GM04504 (cell line): Measurements from ENCODE around the gene SCARB1.
"Not testable (repeated sequence)": the region's sequence is repeated elsewhere in the genome, so short reads cannot be mapped to it uniquely, and the experiment has no call there.

Experiments used
- DNase-seq: peaks from one replicate; pipeline ENCODE4 v3.0.0-alpha.2; 2012; ENCODE audit warnings: low read depth

Gene SCARB1, protein sequence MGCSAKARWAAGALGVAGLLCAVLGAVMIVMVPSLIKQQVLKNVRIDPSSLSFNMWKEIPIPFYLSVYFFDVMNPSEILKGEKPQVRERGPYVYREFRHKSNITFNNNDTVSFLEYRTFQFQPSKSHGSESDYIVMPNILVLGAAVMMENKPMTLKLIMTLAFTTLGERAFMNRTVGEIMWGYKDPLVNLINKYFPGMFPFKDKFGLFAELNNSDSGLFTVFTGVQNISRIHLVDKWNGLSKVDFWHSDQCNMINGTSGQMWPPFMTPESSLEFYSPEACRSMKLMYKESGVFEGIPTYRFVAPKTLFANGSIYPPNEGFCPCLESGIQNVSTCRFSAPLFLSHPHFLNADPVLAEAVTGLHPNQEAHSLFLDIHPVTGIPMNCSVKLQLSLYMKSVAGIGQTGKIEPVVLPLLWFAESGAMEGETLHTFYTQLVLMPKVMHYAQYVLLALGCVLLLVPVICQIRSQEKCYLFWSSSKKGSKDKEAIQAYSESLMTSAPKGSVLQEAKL

DNA sequence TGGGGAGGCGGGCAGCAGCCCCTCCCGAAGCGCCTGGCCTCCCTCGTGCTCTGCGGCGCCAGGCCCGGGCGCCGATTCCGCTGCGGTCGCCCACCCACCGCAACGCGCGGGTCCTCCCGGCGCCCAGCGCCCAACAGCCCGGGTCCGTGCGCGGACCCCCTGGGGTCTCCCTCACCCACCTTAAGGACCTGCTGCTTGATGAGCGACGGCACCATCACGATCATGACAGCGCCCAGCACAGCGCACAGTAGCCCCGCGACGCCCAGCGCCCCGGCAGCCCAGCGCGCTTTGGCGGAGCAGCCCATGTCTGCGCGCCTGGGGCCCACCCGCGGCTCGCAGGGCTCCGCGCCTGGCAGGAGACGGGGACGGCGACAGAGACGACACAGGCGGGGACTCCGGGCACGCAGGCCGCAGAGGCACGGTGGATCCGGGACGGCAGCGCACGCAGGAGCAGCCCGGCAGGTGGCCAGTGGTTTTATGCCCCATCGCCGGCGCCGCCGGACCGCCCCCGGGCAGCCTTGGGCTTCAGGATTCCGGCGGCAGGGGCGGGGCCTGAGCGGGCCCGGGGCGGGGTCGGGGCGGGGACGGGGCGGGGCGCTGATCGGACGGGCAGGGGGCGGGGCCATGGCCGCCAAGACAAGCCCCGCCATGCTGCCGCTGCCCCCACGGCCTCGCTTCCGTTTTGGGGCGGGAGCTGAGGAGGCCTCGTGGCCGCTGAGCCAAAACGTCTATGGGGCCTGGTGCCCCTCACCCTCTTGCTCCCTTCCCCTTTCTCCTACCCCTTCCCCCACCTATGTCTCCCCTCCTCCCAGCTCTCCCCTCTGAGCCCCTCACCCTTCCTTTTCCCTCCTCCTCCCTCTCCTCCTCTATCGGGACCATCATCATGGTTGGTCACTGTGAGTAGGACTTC, at the start of gene SCARB1:
Gene SCARB1, minus strand, starts transcription at position 449 of the 910 bp plus-strand sequence. Its CDS starts 144 bp downstream, at position 305.
- DNase-seq, result peak; percentile 52

DNA sequence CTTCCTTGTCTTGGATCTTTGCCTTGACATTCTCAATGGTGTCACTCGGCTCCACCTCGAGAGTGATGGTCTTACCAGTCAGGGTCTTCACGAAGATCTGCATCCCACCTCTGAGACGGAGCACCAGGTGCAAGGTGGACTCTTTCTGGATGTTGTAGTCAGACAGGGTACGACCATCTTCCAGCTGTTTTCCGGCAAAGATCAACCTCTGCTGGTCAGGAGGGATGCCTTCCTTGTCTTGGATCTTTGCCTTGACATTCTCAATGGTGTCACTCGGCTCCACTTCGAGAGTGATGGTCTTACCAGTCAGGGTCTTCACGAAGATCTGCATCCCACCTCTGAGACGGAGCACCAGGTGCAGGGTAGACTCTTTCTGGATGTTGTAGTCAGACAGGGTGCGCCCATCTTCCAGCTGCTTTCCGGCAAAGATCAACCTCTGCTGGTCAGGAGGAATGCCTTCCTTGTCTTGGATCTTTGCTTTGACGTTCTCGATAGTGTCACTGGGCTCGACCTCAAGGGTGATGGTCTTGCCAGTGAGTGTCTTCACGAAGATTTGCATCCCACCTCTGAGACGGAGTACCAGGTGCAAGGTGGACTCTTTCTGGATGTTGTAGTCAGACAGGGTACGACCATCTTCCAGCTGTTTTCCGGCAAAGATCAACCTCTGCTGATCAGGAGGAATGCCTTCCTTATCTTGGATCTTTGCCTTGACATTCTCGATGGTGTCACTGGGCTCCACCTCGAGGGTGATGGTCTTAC, 49.0 kb upstream of the SCARB1 start:
- not testable (repeated sequence) for DNase-seq

DNA sequence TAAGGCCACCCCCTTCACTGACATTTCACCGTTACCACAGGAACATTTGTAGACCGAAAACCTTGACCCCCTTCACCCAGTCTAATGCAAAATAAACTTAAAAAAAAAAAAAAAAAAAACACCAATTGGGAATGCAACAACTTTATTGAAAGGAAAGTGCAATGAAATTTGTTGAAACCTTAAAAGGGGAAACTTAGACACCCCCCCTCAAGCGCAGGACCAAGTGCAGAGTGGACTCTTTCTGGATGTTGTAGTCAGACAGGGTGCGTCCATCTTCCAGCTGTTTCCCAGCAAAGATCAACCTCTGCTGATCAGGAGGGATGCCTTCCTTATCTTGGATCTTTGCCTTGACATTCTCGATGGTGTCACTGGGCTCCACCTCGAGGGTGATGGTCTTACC, 47.9 kb upstream of the SCARB1 start:
- DNase-seq, result not testable (repeated sequence)

DNA sequence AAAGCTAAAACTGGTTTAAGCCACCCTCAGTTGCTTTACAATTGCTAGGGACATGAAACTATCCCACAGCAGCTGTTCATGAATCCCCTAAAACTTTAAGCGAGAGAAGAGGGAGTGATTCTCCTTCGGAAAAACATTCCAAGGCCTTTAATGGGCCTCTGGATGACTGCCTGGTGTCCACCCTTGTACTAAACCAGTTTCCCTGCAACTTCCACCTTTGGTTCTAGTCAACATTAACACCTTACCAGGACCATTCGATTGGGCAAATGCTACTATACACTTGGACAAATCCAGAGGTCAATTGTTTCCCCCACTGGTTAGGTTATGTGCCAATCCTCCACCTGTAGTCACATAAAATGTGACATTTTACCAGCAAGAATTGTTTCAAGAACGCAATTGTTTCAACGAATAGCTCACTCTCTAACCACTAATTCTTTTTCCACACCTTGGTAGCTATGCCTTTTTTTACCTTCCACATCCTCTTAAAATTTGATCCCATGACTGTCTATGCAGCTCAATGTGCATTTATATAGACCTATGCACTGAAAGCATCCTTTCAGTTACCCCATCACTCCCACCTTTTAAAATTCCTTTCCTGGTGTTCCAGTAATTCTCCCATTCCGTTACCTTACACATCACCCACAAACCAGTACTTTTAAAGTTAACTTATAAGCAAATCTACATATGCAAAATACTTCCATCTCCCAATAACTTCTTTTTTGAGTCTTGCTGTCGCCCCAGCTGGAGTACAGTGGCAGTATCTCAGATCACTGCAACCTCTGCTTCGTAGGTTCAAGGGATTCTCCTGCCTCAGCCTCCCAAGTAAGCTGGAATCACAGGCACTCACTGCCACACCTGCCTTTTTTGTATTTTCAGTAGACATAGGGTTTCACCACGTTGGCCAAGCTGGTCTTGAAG, 47.2 kb upstream of the SCARB1 start:
- DNase-seq, result no peak

DNA sequence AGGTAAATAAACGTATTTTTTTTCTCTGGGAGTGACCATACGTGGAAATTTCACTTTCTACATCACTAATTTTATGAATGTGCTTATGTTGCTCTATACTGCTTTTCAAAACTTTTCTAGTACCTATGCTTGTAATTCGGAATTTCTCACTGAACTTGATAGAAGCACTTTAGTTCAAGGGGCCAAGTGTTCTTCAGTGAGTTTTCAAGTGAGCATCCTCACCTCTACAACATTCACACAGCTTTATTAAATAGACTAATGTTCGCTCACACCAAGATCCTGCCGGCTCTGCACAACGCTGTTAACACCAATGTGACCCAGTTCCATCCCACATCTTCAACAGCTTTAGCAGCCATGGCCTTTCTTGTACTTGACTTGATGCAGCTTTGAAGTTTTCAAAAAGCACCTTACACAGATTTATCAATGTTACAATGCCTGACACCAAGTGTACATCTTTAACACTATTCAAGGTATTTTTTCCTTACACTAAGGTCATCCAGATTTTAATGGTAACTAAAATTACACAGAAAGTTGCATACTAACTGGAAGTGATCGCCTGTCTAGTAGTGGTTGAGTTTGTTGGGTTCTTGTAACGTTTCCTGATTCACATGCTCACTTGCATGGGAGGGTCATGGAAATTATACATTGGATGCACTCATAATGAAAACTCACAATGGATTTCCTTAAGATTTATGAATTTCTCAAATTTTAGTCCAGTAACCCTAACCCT, 46.3 kb upstream of the SCARB1 start:
- no peak for DNase-seq

DNA sequence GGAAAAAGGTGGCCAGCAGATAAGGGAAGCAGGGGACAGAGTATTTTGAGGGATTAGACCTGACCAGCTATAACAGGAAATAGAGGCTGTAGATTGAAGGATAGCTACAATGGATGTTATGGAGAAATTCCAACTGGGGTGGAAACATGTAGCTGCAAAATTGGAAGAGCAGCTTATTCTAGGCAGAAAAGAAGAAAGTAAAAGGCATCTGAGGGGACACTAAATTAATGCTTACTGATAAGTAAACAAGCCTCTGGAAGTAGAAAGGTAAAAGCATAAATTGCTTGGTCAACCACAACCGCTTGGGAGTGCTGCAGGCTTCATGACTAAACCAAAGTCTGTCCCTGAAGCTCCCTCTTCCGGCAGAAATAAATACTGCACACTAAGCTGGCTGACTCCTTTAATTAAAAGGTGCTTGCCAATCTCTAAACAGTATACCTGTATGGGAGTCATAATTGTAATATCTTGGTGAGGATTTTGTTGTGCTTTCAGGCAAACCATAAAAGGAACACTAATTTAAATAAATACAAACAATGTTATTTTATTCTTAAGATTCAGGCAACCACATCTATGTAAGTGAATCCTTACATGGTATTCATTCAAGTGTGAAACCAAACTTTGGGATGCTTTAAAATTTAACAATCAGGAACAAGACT, 43.1 kb upstream of the SCARB1 start:
- peak; percentile 77 for DNase-seq

DNA sequence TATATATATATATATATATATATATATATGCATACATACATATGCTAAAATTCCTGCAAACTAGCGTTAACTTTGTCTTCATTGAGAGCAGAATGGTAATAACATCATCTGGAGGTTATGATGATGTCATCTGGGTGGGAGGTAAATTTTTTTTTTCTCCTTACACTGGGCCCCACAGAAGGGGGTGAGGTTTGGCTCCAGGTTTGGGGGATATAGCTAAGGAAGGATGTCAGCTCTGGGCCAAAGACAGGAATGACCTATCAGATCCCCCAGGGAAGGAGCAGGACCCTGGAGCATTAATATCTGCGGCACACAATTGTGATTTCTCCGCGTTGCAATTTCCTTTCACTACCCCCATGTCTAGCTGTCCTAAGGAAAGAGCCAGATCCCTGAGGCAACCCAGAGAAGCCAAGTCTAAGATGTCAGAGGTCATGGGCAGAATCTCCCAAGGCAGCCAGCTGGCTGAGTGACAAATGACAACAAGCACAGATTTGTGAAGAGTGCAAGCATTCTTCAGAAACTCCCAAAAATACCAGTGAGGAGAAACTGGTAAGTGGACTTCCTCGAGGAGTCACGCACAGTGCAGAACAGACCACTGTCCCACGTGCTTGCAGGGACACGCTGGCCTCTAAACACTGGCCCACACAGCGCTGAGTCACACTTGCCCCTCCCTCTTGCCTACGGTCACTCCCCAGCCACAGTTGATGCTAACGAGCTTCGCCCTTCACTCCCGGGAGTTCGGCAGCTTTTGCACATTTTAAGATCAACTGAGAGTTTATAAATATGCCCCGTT, 40.8 kb upstream of the SCARB1 start:
- peak; percentile 94 for DNase-seq

DNA sequence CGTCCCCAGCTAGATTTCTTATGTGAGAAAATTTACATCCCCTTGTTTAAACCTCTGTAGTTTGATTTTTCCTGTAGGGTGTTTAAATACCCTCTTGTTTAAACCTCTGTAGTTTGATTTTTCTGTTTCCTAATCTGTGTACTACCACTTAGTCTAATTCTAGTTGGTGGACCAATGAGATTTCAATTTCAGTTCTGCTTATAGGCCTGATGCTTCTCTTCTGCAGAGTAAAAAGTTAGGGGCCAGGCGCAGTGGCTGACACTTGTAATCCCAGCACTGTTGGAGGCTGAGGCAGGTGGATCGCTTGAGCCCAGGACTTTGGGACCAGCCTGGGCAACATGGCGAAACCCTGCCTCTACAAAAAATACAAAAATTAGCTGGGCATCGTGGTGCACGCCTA, 39.3 kb upstream of the SCARB1 start:
- no peak for DNase-seq

DNA sequence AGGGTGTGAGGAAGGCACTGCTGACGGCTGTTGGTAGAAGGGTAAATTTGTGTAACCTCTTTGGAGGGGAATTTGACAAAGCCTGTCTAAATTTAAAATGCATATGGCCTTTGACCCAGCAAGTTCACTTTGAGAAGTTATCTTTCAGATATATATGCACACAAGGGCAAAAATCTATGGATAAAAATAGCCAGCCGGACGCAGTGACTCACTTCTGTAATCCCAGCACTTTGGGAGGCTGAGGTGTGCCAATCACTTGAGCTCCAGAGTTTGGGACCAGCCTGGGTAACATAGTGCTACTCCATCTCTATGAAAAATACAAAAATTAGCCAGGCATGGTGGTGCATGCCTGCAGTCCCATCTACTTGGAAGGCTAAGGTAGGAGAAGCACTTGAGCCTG, 37.3 kb upstream of the SCARB1 start:
- no peak for DNase-seq

DNA sequence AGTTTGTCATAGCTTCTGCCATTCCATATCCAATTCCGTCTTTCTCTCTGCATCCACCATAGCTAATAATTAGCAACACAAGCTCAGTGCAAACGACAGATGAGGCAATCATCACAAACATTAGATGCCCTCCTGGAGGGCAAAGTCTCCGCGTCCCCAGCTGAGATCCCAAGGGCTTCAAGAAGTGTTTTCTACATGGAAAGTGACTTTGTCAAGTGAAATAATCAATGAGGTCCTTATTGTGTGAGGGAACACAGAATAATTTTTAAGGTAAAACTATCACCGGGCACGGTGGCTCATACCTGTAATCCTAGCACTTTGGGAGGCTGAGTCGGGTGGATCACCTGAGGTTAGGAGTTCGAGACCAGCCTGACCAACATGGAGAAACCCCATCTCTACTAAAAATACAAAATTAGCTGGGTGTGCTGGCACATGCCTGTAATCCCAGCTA, 36.7 kb upstream of the SCARB1 start:
- not testable (repeated sequence) for DNase-seq

DNA sequence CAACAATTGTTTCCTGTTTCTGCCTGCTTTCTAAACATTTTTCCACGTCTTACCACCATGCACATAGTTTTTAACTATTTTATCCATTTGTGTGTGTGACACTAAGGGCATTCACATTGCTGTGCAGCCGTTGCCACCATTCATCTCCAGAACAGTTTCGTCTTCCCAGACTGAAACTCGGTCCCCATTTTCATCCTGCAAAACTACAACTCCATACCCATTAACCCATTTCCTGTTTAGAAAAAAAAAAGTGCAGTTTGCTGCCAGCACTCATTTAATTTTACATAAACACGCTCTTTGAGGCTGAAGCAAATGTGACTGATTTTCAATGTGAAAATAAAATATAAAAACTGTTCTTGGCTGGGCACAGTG, 35.2 kb upstream of the SCARB1 start:
- no peak for DNase-seq

DNA sequence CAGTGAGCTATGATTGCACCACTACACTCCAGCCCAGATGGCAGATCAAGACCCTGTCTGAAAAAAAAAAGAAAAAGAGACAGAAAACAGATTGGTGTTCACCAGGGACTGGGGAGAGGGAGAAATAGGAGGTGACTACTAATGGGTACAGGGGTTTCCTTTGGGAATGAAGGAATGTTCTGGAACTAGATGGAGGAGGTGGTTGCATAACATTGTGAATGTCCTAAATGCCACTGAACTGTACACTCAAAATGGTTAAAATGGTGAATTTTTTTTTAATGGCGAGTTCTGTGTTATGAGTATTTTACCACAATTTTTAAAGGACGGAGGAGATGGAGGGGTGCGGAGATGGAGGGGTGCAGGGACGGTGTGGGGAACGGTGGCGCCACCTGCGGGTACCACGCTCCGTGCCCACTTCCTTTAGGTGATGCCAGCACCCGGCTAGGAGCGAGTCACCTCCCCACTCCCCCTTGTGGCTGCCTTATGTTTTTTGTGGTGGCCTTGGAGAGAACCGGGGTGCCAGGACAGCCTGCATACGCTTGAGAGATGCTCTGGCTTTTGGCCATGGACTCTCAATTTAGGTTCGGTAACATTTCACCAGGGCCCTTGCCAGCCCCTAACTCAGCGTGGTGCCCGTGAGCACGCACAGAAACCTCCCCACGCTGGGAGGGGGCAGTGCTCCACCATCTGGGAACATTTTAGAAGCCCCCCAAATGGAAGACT, 34.7 kb upstream of the SCARB1 start:
- no peak for DNase-seq

DNA sequence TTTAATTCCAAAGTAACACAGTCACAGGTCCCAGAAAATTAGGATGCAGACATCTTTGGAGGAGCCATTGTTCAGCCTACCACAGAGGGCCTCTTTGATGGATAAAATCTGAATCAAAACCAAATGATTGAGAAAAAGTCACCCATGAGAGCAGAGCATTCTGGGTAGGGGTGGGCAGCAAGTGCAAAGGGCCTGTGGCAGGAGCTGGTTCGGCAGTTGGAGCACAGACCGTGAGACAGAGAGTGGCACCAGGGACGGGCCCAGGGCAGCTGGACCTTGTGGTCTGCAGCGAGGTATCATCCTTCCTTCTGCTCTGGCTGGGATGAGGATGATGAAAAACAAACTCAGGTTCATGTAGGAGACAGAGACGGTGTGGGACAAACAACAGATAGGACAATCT, 32.8 kb upstream of the SCARB1 start:
- no peak for DNase-seq

DNA sequence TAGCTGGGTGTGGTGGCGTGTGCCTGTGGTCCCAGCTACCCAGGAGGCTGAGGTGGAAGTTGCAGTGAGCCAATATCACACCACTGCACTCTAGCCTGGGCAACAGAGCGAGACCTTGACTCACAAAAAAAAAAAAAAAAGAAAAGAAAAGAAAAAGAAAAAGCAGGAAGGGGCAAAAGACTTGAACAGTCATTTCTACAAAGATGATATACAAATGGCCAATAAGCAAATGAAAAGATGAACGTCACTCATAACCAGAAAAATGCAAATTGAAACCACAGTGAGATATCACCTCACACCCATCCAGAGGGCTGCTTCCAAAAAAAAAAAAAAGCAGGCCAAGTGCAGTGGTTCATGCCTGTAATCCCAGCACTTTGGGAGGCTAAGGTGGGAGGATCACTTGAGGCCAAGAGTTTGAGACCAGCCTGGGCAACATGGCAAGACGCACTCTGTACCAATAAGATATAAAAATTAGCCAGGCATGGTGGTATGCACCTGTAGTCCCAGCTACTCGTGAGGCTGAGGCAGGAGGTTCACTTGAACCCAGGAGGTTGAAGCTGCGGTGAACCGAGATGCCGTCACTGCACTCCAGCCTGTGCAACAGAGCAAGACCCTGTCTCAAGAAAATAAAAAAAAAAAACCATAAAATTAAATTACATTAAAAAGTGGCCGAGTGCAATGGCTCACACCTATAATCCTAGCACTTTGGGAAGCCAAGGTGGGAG, 30.3 kb upstream of the SCARB1 start:
- no peak for DNase-seq

DNA sequence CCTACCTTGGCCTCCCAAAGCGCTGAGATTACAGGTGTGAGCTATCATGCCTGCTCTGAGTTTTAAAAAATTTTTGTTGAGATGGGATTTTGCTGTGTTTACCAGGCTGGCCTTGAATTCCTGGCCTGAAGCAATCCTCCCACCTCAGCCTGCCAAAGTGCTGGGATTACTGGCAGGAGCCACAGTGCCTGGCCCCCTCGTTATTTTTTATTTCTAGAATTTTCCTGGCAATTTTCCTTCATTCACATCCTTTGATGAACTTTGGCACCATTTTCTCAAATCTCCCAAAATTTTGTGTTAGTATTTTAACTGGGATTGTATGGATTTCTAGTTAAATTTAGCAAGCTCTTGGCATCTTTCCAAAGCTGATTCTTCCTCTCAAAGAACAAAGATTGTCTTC, 24.6 kb upstream of the SCARB1 start:
- DNase-seq, result no peak

DNA sequence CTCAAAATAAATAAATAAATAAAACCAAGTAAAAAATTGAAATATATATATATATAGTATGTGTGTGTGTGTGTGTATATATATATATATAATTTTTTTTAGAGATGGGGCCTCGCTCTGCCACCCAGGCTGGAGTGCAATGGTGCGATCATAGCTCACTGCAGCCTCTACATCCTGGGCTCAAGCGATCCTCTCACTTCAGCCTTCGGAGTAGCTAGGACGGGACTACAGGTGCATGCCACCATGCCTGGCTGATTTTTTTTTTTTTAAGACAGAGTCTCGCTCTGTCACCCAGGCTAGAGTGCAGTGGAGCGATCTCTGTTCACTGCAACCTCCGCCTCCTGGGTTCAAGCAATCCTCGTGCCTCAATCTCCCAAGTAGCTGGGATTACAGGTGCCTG, 24.1 kb upstream of the SCARB1 start:
- not testable (repeated sequence) for DNase-seq
